Posterior vena cava (tissue), 2 donors: ENCODE measurements around the gene RBM14. TPM values are rescaled to one million over a fixed set of nuclear protein-coding genes. Genes with fewer than 3 reads are reported as not detected.
"Not testable (repeated sequence)": the region's sequence is repeated elsewhere in the genome, so short reads cannot be mapped to it uniquely, and the experiment has no call there.

Experiments
- DNase-seq: peaks from one replicate; pipeline ENCODE4 v3.0.0-alpha.2; 2020; ENCODE audit warnings: low spot score
- intact Hi-C, 2 donors: fragments of 100-400 bp; cut with DNase I; formaldehyde crosslinking; loops; one replicate each; pipeline versions ENCODE4 v1.14.1 to v1.14.2; 2022 to 2023
- total RNA-seq, 2 donors: library from RNA; stranded (reverse); fragmentation: NEBNext Ultra II Directional; extraction: Animal tissue kit (Norgen Biotek cat#: 25700); gene quantifications; one replicate each; pipeline ENCODE4 v1.2.1, GENCODE V29; 2021
- donor health status: DM: yes; HTN: yes; CAD: no.
- donor health status: DM: yes; HTN: yes; CAD: no.

The RBM14 gene
- total RNA-seq, 2 donors from 2014 or later: 39.7 to 51.7 TPM

DNA sequence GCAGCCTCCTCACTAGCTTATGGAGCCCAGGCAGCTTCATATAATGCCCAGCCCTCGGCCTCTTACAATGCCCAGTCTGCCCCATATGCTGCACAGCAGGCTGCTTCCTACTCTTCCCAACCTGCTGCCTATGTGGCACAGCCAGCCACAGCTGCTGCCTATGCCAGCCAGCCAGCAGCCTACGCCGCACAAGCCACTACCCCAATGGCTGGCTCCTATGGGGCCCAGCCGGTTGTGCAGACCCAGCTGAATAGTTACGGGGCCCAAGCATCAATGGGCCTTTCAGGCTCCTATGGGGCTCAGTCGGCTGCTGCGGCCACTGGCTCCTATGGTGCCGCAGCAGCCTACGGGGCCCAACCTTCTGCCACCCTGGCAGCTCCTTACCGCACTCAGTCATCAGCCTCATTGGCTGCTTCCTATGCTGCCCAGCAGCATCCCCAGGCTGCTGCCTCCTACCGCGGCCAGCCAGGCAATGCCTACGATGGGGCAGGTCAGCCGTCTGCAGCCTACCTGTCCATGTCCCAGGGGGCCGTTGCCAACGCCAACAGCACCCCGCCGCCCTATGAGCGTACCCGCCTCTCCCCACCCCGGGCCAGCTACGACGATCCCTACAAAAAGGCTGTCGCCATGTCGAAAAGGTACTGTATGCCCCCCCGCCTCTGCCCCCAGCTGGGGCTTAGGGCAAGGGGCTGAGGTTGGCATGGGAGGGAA is 8.8 kb downstream of the RBM14 start:
- intact Hi-C loops: no loop called here

DNA sequence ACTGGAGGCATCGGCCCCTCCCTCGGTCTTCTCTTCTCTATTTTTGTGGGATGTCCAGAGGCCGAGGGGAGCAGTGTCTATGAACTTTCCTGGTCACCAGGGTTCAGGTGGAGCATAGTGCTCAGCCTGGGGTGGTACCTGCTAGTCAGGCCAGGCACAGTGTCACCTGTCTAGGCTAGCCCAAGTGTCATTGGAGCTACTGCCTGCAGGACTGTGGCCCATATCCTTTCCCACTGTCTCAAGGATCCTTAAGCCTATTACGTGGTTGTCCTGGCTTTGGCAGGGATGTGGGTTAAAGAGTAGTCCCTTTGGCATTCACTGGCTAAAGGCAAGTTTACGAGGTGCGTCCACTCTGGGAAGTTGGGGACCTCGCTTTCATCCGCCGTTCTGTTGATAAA is 9.3 kb downstream of the RBM14 start:
- DNase-seq: peak; percentile 20
- intact Hi-C loops: no loop called here

More for the DNA sequence above, 8.8 kb downstream of the RBM14 start:
- peak; percentile 67 for DNase-seq

DNA sequence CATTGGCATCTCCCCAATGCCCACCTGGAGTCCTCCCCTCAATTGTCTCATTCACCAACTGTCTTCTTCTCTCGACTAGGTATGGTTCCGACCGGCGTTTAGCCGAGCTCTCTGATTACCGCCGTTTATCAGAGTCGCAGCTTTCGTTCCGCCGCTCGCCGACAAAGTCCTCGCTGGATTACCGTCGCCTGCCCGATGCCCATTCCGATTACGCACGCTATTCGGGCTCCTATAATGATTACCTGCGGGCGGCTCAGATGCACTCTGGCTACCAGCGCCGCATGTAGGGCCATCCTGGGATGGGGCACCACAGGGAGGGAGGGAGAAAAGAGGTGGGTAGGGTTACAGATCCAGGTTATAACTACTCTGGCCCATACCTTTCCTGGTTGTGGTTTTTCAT is 10.0 kb downstream of the RBM14 start:
- intact Hi-C loops: no loop called here
- DNase-seq: peak; percentile 34

DNA sequence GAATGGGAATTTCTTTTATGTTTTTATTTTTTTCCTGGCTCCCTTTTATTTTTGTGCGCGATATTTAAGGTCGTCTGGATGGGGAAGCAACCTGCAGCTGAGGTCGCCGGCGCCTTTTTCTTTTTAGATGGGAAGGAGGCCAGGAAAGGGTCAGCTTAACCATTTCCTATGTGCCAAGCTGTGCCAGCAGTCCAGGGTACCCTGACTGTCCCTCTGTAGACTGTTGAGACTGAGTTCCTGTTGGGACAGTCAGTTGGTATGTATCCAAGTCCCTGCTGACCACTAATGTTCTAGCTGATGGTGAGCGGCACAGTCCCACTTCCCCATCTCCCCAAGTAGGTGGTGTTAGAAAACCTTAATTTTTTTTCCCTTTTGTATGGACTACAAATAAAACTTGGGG is 10.5 kb downstream of the RBM14 start:
- intact Hi-C loops: no loop called here
- peak; percentile 50 for DNase-seq

DNA sequence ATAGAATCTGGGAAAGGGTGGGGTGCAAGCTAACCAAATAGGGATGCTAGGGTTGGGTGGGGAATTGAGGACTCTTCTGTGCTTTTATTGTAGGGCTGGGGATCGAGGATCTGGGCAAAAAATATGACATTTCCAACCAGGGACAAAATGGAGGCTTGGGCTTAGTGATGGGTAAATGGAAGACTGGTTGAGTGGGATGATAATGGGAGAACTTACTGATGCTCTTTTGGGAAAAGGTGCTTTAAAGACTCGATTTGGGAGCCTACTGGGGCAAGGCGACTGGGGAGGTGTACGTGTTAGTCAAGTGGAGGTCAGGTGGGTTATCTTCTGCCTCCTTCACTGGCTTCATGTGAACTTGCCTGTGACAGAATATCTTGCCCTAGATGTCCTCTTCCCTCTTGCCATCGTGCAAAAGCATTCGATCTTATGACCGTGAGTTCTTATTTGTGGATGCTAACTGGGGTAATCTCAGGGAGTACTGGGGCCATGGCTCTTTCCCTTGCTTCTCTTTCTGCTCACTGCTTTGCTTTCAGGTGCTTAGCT is 11.7 kb downstream of the RBM14 start:
- intact Hi-C loops: no loop called here
- DNase-seq: peak; percentile 14

DNA sequence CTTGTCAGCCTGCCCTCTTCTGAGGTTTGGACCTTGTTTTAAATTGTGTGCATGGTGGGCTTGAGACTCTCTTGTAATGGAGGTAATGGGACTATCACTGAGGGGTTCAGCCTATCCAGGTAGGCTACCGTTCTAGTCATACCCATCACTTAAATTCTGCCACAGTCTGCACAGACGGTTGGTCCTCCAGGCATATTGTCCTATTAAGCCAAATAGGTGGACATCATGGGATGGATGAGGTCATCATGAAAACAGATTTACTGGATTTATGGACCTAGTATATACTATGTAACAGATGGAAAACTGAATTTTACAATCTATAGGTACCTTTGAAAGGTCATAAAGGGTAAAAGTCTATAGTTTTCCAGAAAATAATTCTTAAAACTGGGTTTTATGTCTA is 12.9 kb downstream of the RBM14 start:
- intact Hi-C loops: no loop called here
- DNase-seq: no peak

DNA sequence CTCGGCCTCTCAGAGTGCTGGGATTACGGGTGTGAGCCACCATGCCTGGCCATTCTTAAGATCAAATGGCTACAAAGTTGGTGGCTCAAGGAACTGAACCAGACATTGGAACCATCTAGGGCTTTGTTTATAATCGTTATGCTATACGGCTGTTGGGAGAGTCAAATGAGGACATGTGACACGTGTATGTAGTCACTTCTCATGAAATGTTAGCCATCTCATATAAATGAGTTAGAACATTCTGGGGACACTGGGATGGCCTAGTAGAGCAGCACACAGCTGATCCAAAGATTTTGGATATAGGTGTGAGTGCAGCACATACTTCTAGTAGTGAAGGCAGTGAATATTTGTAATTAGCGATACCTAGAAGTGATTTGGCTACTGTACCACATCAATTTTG is 15.5 kb downstream of the RBM14 start:
- no peak for DNase-seq
- intact Hi-C loops: no loop called here

DNA sequence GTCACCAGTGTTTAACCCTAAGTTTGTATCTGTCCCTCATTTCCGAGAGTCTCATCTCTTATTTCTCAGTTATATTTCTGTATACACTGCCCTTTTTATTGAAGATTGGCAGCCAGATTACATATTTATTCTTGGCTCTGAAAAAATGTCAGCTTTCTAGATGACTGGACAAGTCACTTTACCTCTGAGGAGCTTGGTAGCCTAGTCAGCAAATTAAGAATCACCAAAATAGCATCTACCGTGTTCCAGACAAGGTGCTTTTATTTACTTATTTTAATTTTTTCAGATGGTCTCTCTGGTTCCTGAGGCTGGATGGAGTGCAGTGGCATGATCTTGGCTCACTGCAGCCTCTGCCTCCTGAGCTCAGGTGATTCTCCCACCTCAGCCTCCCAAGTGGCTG is 16.5 kb downstream of the RBM14 start:
- intact Hi-C loops: no loop called here

DNA sequence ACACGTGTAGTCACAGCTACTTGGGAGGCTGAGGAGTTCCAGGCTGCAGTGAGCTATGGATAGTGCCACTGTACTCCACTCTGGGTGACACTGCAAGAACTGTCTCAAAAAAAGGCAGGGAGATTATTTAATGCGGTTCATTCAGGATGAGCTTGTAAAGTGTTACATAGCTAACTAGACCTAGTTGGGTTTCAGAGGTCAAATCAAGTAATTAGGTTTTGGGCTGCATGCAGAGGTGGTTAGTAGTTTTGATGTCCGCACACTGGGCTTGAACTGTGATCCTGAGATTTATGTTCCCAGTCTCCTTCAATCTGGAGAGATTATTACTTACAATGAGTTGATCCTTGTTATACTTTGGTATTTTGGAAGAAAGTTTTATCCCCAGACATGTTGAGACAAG is 20.0 kb downstream of the RBM14 start:
- intact Hi-C loops: no loop called here
- DNase-seq: no peak

More for the DNA sequence above, 16.5 kb downstream of the RBM14 start:
- no peak for DNase-seq

DNA sequence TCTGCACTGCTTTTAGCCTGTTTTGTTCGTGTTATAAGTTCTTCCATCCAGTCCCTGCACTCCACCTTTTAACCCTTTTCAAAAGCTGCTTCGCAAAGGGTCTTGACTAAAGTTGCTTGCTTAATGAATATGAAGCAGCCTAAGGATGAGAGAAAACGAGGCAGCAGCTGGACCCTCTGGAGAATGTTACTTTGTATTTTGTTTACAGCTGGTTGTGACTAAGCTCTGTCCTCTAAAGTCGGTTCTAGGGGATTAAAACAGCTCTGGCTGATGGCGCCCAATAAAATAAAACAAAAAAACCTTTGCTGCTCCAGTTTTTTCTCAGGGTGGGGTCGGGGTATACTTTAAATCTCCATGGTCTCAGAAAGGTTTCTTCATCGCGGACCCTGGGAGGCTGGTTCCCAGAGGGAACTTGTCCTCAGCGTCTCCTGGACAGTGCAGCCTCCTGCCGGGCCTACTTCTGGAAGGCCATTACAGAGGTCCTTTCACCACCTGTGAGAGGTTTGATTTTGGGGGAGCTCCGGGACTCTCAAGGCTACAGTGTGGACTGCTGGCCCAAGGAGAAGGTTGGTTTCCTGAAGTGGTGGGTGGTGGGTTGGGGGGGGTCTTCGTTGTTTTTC is 21.2 kb downstream of the RBM14 start:
- intact Hi-C loops: no loop called here
- no peak for DNase-seq

DNA sequence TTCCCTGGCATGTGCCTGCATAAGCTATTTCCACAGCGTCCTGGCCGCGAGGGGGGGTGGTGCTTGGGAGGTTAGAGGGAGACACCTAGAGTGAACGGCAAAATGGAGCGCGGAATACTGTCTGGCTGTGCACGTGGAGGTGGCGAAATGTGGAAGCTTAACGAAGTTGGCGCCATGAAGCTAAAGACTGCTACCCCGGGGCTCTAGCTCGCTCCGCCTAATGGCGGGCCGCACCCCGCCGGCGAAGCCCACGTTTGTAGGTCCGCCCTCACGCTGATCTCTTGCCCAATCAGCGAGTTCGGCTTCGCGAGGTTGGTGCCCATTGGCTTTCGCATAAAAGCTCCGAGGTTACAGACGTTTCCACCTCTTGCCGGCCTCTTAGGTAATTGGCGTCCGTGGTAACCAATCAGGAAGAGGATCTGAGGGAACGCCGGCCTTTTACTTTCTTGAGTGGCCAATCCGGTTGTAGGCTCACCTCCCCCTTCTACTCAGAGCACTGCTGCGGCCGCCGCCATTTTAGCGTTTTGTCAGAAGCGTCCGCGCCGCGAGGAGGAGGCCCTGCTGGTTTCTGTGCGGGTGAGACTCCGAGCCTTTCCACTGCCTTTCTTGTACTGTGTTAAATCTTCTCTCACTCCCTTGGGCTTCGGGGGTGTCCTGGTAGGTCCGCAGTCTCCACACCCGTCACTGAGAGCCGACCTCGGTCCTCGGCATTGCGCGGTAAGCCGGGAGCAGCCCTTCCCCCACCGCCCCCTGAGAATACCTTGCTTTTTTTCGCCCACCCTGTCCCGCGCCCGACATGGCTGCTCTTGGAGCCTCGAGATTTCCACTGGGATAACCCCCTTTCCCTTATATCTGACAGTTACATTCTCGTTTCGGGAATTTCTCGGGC is 22.0 kb downstream of the RBM14 start, which contains the start of gene RBM4:
TSS of gene RBM4 (plus strand) at position 527 of the 889 bp plus-strand sequence. CDS start 1,009 bp downstream, outside the sequence.
- DNase-seq: peak; percentile 99
- intact Hi-C loops: no loop called here

DNA sequence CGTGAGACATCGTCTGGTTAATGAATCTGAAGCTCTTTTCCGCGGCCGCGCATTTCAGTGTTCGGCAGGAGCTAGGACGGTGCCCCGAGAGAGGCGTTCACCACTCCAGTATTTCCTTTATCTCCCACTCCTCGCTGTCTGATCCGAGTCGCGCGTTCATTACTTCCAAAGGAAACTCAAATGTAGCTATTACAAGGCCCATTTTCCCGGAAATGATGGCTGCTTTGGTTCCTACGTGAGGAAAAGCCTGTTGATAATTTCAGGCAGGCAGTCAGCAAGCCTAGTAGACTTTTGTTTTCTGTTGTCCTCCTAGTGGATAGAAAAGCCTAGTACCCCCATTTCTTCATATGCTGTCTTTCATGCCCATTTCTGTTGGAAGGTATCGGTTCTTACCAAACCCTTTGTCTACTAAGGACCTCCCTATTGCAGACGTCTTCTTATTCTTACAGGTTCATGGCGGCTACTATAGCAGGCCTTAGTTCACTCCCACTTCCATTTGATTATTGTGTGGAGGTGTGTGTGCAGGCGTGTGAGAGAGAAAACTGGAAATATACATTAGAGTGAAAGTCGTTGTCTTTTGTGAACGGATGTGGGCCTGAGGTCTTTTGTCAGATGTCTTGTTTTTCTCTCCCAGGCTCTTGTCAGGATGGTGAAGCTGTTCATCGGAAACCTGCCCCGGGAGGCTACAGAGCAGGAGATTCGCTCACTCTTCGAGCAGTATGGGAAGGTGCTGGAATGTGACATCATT is 22.8 kb downstream of the RBM14 start:
- intact Hi-C loops: no loop called here
- peak; percentile 15 for DNase-seq

DNA sequence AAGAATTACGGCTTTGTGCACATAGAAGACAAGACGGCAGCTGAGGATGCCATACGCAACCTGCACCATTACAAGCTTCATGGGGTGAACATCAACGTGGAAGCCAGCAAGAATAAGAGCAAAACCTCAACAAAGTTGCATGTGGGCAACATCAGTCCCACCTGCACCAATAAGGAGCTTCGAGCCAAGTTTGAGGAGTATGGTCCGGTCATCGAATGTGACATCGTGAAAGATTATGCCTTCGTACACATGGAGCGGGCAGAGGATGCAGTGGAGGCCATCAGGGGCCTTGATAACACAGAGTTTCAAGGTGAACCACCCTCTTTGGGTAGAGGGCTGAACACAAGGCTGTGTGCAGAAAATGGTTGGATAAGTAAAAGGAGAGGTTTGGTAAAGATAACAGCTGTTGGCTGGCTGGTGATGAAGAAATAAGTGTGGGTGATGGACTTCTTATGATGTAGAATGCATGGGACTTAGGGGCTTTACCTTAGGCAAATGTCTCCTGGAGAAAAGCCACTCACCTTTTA is 23.4 kb downstream of the RBM14 start:
- peak; percentile 48 for DNase-seq
- intact Hi-C loops: not testable (repeated sequence)

DNA sequence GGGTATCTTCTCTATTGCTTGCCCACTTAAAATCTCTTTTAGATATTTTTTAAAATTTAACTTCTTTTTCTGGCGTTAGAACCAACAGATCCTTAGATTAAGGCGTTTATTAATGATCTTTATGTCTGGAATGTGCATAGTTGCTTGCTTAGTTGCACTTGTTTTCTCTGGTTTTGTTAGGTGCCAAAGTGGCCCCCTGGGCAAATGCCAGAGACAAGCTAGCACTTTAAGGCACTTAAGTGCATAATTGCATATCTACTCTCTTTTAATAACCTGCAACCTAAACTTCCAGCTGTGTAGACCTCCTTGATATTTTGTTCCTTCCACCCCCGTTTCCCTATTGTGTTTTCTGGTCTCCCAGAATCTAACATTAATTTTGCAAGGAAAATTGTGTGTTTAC is 25.4 kb downstream of the RBM14 start:
- intact Hi-C loops: no loop called here
- DNase-seq: peak; percentile 34

DNA sequence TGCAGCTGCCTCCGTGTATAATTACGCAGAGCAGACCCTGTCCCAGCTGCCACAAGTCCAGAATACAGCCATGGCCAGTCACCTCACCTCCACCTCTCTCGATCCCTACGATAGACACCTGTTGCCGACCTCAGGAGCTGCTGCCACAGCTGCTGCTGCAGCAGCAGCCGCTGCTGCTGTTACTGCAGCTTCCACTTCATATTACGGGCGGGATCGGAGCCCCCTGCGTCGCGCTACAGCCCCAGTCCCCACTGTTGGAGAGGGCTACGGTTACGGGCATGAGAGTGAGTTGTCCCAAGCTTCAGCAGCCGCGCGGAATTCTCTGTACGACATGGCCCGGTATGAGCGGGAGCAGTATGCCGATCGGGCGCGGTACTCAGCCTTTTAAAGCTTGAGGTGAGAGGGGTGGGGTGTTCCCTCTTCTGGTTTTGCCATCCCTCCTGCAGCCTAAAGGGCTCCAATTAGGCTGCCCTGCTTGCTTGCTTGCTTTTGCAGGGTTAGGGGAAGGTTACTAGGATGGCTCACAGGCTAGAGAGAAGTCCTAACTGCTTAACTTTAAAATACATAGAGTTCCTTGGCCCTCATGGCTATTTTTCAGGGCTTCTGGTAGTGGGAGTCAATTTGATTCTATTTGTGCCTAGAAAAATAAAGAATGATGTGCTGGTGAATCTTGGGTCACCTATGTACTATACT is 27.5 kb downstream of the RBM14 start:
- peak; percentile 78 for DNase-seq
- intact Hi-C loops: no loop called here

DNA sequence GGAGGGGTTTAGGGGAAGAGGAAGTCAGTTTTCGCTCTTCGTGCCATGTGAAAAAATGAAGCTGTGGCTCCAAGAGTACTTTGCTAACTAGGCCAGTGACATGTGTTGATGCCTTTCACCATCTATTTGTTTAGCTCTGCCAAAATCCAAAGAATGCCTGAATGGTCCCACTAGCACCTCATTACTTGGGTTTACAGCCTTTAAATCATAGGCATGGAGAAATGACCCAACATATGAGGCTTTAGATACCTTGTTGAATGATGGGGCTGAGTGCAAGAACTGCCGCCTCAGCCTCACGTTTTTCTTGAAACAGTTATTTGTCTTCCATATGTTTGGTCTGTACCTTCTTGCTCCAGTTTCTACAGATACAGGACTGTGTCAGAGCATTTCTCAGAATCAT is 30.4 kb downstream of the RBM14 start:
- no peak for DNase-seq
- intact Hi-C loops: no loop called here

DNA sequence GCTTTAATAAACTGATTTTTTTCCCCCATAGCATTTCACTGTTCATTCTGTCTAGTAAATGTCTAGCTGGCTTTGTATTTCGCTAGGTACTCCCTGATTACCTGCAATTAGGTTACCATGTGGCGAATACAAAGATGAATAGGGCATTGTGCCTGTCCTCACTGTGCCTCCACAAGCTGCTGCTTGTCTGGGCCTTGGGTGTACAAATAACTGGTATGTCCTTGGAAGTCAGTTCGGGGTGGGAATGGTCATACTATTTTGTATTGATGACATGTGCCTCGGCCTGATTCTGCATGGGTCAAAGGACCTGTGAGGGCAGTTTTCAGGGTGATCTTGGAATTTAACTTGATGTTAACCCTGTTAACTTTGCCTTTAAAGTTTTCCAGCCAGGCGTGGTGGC is 33.5 kb downstream of the RBM14 start:
- intact Hi-C loops: no loop called here
- peak; percentile 3 for DNase-seq

DNA sequence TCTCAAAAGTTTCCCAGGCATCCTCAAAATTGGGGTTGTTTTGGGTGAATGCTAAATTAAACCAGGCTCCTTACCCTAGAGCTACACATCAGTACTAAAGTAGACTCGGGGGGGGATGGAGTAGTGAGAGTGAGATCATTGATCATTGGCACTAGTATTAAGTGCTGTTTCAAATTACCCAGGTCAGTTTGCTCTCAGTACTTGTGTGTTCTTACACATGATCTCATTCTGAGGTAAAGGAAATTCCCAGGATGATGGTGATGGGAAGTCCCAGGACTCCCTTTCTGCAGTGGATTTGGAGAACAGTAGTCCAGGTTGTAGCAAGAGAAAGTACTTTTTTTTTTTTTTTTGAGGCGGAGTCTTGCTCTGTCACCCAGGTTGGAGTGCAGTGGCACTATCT is 34.6 kb downstream of the RBM14 start:
- intact Hi-C loops: no loop called here
- DNase-seq: no peak
